HG03280 (cell line): Measurements from ENCODE around the gene DHX15.

Source experiments
- ATAC-seq: cut with Tn5 transposase; IDR thresholded peaks from one replicate; pipeline ENCODE4 v1.9.1; 2021; ENCODE audit warnings: mild to moderate bottlenecking, moderate library complexity; ENCODE audit not compliant: unreplicated experiment

Gene DHX15

GRCh38 chr4:24495388-24495787 is 89.0 kb downstream of the DHX15 start:
- no peak for ATAC-seq

- no peak for ATAC-seq
Measured at GRCh38 chr4:24489870-24490269, 94.5 kb downstream of the DHX15 start.

- peak; percentile 76 for ATAC-seq
Measured at GRCh38 chr4:24488399-24489164, 95.8 kb downstream of the DHX15 start.

GRCh38 chr4:24482871-24483270 is 101.5 kb downstream of the DHX15 start:
- no peak for ATAC-seq

- ATAC-seq = no peak
Measured at GRCh38 chr4:24477919-24478318, 106.4 kb downstream of the DHX15 start.
